Loucy (cell line): ENCODE results near the gene PALB2.

ENCODE experiments used
- EZH2phosphoT487 ChIP-seq: fragments of 200-600 bp; IDR thresholded peaks from 2 replicates; pipeline ENCODE4 v1.6.1; 2018; ENCODE audit warnings: antibody characterized with exemption, mild to moderate bottlenecking, moderate library complexity, borderline replicate concordance
- TF ChIP-seq, protein P1 (sequence below): fragments of 200-600 bp; sonication (generic); conservative IDR thresholded peaks from 2 replicates; pipeline ENCODE4 v1.5.1; 2014; ENCODE audit warnings: mild to moderate bottlenecking, antibody characterized with exemption, low read length

GRCh38 chr16:23561586-23561985, 79.5 kb downstream of the PALB2 start:
- TF ChIP-seq, protein P1, sequence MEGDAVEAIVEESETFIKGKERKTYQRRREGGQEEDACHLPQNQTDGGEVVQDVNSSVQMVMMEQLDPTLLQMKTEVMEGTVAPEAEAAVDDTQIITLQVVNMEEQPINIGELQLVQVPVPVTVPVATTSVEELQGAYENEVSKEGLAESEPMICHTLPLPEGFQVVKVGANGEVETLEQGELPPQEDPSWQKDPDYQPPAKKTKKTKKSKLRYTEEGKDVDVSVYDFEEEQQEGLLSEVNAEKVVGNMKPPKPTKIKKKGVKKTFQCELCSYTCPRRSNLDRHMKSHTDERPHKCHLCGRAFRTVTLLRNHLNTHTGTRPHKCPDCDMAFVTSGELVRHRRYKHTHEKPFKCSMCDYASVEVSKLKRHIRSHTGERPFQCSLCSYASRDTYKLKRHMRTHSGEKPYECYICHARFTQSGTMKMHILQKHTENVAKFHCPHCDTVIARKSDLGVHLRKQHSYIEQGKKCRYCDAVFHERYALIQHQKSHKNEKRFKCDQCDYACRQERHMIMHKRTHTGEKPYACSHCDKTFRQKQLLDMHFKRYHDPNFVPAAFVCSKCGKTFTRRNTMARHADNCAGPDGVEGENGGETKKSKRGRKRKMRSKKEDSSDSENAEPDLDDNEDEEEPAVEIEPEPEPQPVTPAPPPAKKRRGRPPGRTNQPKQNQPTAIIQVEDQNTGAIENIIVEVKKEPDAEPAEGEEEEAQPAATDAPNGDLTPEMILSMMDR = peak; percentile 33; the same call in 1 of the 2 replicates
- TF ChIP-seq EZH2phosphoT487 = no peak
